HL-60 (cell line): ENCODE measurements around the gene VPS18.

Source experiments
- TF ChIP-seq, protein P1 (sequence below): IDR thresholded peaks from one replicate; pipeline ENCODE4 v1.5.1; 2011; ENCODE audit warnings: low read length, control low read depth, inconsistent platforms; ENCODE audit not compliant: insufficient read depth
- TF ChIP-seq, protein P2 (sequence below): IDR thresholded peaks from 2 replicates; pipeline ENCODE4 v1.6.1; 2012; ENCODE audit warnings: low read depth; ENCODE audit not compliant: insufficient replicate concordance

DNA sequence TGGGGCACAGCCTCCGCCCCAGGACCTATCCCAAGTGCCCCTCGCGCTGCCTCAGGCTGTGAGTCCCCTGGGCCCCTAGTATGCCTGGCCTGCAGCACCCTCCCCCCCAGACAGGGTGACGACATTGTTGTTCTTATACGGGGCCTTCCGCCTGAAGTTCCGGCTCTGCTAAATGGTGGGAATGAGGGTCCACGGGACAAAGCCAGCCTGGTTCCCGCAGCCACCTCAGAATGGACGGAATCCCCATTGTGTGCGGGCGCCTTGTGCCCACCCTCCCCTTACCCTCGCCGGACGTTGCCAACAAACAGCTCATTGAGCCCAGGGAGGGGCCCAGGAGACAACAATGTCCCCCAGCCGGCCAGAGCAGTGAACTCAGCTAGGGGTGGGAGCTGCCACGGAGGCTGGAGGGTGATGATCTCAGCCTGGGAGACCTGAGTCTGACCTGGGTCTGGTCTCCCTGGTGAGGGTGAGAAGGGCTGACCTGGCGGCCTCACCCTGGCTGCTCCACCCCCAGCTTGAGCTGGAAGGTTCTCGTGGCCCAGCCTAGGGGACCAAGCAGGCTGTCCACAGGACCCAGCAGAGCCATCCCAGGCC is 24.6 kb downstream of the VPS18 start:
- TF ChIP-seq, protein P1, sequence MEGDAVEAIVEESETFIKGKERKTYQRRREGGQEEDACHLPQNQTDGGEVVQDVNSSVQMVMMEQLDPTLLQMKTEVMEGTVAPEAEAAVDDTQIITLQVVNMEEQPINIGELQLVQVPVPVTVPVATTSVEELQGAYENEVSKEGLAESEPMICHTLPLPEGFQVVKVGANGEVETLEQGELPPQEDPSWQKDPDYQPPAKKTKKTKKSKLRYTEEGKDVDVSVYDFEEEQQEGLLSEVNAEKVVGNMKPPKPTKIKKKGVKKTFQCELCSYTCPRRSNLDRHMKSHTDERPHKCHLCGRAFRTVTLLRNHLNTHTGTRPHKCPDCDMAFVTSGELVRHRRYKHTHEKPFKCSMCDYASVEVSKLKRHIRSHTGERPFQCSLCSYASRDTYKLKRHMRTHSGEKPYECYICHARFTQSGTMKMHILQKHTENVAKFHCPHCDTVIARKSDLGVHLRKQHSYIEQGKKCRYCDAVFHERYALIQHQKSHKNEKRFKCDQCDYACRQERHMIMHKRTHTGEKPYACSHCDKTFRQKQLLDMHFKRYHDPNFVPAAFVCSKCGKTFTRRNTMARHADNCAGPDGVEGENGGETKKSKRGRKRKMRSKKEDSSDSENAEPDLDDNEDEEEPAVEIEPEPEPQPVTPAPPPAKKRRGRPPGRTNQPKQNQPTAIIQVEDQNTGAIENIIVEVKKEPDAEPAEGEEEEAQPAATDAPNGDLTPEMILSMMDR = no peak
- TF ChIP-seq, protein P2, sequence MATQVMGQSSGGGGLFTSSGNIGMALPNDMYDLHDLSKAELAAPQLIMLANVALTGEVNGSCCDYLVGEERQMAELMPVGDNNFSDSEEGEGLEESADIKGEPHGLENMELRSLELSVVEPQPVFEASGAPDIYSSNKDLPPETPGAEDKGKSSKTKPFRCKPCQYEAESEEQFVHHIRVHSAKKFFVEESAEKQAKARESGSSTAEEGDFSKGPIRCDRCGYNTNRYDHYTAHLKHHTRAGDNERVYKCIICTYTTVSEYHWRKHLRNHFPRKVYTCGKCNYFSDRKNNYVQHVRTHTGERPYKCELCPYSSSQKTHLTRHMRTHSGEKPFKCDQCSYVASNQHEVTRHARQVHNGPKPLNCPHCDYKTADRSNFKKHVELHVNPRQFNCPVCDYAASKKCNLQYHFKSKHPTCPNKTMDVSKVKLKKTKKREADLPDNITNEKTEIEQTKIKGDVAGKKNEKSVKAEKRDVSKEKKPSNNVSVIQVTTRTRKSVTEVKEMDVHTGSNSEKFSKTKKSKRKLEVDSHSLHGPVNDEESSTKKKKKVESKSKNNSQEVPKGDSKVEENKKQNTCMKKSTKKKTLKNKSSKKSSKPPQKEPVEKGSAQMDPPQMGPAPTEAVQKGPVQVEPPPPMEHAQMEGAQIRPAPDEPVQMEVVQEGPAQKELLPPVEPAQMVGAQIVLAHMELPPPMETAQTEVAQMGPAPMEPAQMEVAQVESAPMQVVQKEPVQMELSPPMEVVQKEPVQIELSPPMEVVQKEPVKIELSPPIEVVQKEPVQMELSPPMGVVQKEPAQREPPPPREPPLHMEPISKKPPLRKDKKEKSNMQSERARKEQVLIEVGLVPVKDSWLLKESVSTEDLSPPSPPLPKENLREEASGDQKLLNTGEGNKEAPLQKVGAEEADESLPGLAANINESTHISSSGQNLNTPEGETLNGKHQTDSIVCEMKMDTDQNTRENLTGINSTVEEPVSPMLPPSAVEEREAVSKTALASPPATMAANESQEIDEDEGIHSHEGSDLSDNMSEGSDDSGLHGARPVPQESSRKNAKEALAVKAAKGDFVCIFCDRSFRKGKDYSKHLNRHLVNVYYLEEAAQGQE = no peak
